Glomerular endothelial cell (primary cell): ENCODE results near the gene HSD11B2. TPM values are rescaled to one million over a fixed set of nuclear protein-coding genes. Genes with fewer than 3 reads are reported as not detected.

ENCODE experiments used
- DNase-seq: peaks from one replicate; pipeline ENCODE4 v3.0.0-alpha.2; 2011; ENCODE audit warnings: low read depth, low spot score; ENCODE audit errors: extremely low read depth
- total RNA-seq: library from RNA; depleted of rRNA; stranded (reverse); fragments of >200 nt; gene quantifications from 2 replicates; pipeline ENCODE4 v1.2.3, GENCODE V29; 2015

The HSD11B2 gene
- total RNA-seq, 1 donor from 2014 or later: not detected

DNA sequence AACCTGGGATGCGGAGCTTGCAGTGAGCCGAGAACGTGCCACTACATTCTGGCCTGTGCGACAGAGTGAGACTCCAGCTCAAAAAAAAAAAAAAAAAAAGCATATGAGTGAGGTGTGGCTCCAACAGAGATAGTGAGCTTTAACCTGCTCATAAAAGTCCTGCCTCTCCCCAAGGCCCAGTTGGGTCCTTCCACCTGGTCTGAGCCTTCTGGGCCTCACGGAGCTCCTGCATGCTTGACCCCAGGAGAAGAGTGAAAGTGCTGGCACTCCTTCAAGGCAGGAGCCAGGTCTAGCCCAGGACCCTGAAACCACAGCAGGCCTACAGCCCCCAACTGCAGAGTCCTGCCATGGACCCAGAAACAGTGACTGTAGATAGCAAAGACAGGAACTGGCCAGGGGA lies 17.7 kb downstream of the HSD11B2 start:
- DNase-seq: no peak

- no peak for DNase-seq
Measured at GRCh38 chr16:67449336-67449735, 18.4 kb downstream of the HSD11B2 start.

DNA sequence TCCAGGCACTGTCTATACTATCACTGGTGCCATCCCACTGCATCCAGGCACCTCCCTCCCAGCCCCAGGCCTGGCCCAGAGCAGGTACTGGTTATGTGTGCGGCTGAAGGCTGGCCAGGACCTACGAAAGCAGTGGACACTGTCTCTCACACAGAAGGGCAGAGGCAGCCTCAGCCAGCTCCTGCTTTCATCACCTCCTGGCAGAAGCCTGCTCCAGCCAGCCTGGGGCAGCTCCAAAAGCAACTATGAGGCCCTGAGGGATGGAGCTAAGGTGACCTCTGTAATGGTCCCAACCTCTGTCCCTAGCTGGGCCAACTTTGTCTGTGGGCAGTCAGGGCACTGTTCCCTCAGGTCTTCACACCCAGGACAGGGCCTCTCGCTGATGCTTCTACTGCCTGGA lies 18.8 kb downstream of the HSD11B2 start:
- DNase-seq: no peak

GRCh38 chr16:67451061-67451703 lies 20.3 kb downstream of the HSD11B2 start:
- no peak for DNase-seq

DNA sequence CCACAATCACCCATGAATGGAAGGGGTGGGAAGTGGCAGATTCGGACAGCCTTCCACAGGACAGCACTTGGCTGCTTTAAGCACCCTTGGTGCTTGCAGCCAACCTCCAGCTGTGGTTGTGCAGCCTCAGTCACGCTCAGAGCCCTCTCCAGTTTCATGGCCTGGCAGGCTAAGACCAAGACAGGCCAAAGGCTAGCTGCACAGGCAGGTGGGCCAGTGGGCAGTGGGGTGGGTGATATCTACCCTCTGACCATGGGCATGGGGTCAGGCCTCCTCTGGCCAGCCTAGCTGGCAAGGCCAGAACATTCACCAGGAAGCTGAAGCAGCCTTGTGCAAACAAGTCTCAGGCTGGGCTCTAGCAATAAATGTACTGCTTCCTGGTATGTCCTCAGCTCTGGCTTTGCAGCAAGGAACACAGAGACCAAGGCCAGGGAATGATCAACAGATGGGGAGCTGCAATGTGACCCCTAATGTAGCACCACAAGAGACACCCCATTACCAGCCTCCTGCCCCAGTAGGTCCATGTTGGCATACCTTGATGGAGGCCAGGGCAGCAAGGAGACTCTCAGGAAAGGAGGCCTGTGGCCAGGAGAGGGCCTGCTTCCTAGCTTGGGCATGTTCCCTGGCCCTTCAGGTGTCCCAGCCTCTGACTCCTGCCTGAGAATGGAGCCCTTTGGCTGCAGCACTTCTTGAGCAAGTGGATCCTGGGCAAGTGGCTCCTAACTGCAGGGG lies 20.9 kb downstream of the HSD11B2 start:
- DNase-seq: no peak

- no peak for DNase-seq
Measured at GRCh38 chr16:67454104-67454503, 23.2 kb downstream of the HSD11B2 start.

DNA sequence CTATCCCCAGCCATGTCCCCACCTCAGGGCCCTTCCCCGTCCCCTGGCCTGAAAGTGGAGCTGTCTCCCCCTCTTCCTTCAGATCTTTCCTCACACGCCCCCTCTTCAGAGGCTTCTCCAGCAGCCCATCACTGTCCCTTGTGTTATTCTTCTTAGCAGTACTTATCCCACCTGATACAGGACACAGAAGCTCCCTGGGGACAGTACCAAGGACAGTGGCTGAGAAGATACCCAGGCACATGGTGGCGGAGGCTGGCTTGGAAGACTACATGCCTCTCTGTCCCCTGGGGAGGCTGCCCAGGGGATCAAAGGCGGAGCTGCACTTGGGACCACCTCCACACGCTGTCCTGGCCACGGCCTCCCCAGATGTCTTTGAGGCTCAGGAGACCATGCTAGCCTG lies 23.9 kb downstream of the HSD11B2 start:
- DNase-seq: no peak

GRCh38 chr16:67456391-67457081 lies 25.6 kb downstream of the HSD11B2 start:
- DNase-seq: no peak

DNA sequence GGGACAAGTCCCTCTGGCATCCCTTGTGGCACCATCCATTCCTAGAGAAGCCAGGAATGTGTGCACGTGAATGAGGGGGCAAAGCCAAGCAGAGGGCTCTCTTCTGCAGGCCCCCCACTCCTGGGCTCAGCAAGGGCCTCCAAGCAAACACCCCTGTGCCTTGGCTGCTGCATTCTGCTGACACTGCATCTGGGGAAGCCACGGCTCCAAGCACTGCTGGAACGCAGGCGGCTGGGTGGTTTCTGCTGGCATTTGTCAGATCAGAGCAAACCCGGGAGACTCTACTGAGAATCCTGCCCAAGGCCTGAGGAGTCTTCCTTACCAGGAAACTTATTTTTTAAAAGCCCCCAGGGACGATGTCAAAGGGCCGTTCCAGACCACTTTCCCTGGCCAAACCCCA lies 26.7 kb downstream of the HSD11B2 start:
- DNase-seq: no peak

- no peak for DNase-seq
Measured at GRCh38 chr16:67458121-67458641, 27.3 kb downstream of the HSD11B2 start.

DNA sequence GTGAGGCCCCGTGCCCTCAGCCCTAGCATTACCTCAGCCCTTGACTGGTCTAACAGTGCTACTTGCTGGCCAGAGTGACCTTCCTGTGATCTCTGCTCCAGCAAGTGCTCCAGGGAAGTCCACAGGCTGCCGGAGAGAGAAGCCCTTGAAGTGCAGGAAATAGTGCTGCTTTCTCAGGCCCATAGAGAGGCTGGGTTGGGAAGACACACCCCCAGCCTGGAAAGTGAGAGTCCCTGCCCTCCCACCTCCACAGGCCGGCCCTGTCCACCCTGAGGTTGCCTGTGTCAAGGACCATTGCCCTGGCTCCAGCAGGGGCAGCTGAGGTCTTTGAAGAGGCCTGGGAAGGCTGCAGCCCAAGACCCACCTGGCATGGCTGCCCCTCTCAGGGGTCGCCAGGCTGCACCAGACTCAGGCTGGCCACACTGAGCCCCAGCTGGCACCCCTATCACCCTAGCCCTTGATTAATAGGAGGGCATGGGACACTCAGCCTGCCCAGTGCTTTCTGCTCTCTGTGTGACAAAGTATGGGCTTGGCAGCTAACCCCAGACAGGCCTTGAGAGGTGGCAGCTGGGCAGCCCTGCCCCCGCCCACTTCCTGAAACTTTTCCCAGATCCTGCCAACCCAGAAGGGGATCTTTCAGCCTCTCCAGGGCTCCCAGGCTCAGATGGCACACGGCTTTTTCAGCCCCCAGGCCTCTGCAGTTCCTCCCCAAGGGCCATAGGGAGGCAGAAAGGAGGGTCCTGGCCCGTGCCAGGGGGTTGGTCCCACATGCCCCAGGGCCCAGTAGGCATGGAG lies 28.3 kb downstream of the HSD11B2 start:
- no peak for DNase-seq

GRCh38 chr16:67459861-67460150 lies 28.9 kb downstream of the HSD11B2 start:
- DNase-seq: no peak

GRCh38 chr16:67460168-67460567 lies 29.2 kb downstream of the HSD11B2 start:
- DNase-seq: no peak

- DNase-seq: no peak
Measured at GRCh38 chr16:67460961-67461360, 30.0 kb downstream of the HSD11B2 start.

DNA sequence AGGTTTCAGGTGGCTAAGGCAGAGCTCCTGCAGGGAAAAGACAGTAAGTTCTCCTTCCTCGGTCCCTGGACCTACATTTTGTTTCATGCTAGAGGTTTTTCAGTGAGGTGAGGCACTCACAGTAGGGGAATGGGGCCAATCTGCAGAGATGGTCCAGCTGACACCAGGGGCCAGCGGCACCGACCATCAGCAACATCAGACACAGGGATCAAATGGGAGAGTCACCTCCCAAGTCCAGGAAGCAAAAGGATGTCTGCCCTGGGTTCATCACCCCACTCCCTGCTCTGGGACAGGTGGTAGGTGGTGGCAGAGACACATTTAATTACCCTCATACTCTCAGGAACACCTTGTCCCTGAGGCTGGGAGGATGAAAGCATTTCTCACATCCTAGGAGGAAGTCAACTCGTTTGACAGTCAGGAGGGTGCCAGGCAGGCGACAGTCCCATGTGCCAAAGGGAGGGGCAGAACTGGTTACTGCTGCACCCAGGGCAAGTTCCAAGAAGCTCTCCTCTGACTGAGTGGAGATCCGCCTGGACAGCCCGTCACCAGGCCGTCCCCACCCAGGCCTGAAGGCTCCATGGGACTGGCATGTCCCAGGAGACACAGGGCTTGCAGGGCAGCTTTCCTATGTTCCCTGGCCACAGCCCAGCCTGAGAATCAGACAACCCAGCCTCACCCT lies 30.8 kb downstream of the HSD11B2 start:
- DNase-seq: no peak

DNA sequence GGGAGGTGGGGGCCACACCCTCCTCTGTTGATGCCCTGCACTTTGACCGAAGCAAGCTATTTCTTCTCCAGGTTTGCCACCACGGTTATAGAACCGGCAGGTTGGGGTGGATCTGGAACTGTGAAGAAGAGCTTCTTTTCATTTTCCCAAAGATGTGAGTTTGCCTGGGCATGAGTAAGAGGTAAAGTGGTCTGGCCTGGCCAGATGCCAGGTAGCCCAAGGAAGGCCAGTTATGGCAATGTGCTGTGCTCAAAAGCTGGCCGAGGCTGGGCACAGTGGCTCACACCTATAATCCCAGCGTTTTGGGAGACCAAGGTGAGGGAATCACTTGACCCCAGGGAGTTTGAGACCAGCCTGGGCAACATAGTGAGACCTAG lies 31.3 kb downstream of the HSD11B2 start:
- DNase-seq: no peak

DNA sequence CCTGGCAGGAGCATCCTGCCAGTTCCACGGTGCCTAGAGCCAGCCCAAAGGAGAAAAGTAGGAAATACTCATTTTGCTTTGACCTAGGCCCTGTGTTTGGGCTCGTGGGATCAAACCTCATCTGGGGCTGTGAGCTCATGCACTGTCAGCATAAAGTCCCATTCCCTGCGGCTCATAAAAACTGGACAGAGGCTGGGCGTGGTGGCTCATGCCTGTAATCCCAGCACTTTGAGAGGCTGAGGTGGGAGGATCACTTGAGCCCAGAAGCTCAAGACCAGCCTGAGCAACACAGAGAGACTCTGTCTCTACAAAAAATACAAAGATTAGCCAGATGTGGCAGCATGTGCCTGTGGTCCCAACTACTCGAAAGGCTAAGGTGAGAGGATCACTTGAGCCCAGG lies 32.1 kb downstream of the HSD11B2 start:
- no peak for DNase-seq

DNA sequence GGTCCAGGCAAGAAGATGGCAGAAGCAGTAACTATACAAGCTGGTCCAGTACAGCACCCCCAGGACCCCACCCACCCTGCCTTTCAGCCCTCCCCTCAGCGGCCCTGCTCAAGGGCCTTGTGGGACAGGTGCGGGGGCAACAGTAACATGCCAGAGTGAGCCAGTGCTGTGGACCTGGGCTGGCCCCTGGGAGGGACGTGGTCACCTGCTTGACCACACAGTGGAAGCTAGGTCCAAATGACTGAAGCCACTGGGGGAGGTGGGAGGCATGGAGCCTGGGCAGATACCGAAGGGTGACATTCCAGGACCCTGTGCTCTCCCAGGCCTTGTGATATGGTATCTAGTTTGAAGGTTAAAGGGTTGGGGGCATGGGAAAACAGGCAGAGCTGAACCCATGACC lies 32.8 kb downstream of the HSD11B2 start:
- no peak for DNase-seq

DNA sequence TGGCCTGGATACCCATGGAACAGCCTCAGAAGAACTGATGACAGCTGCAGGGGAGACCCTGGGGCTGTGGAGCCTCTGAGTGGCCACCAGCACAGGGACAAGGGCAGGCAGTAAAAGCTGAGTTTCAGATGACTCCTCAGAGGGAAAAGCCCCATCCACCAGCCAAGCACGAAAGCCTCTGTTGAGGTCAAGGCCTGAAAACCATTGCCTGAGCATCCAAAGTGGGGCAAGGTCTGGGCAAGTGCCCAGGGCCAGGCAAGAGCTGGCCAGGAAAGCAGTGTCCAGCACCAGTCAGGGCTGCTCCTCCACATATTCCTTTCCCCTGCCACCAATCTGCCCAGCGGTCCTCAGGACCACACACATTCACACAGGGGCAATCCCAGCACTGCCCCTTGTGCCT lies 33.6 kb downstream of the HSD11B2 start:
- no peak for DNase-seq

GRCh38 chr16:67466581-67466980 lies 35.7 kb downstream of the HSD11B2 start:
- no peak for DNase-seq

GRCh38 chr16:67468731-67469130 lies 37.8 kb downstream of the HSD11B2 start:
- DNase-seq: no peak
